GM23338 (cell line): ENCODE results near the gene UBE2I. TPM values are rescaled to one million over a fixed set of nuclear protein-coding genes. Genes with fewer than 3 reads are reported as not detected.

ENCODE experiments used
- ATAC-seq: fragments of 200-7000 bp; cut with Tn5 transposase; 3 replicates; pipeline ENCODE4 v1.9.1; 2020
- DNase-seq: peaks from one replicate; pipeline ENCODE4 v3.0.0-alpha.2; 2015; ENCODE audit warnings: low spot score
- H2AFZ ChIP-seq: fragments of 200-600 bp; sonication (generic); 2 replicates; pipeline ENCODE4 v1.8.0; 2016; ENCODE audit warnings: antibody characterized with exemption, mild to moderate bottlenecking, moderate library complexity
- H3F3A ChIP-seq: fragments of 200-600 bp; sonication (generic); replicated peaks from 2 replicates; pipeline ENCODE4 v1.8.0; 2017; ENCODE audit warnings: antibody characterized with exemption, mixed run types, low read depth
- H3K27ac ChIP-seq: fragments of 200-600 bp; sonication (generic); 2 replicates; pipeline ENCODE4 v1.6.1; 2016; ENCODE audit warnings: low read depth
- H3K27me3 ChIP-seq: fragments of 200-600 bp; sonication (generic); 2 replicates; pipeline ENCODE4 v1.8.0; 2016; ENCODE audit warnings: mild to moderate bottlenecking, mixed run types, moderate library complexity; ENCODE audit not compliant: insufficient read depth
- H3K36me3 ChIP-seq: fragments of 200-600 bp; sonication (generic); 2 replicates; pipeline ENCODE4 v1.8.0; 2016; ENCODE audit warnings: mild to moderate bottlenecking; ENCODE audit not compliant: insufficient read depth
- H3K4me1 ChIP-seq: fragments of 200-600 bp; sonication (generic); 2 replicates; pipeline ENCODE4 v1.8.0; 2016; ENCODE audit warnings: mild to moderate bottlenecking, moderate library complexity; ENCODE audit not compliant: insufficient read depth
- H3K4me2 ChIP-seq: fragments of 200-600 bp; sonication (generic); 2 replicates; pipeline ENCODE4 v1.7.1; 2017; ENCODE audit warnings: mixed run types
- H3K4me3 ChIP-seq: fragments of 200-600 bp; sonication (generic); 2 replicates; pipeline ENCODE4 v1.6.1; 2016; ENCODE audit warnings: mixed run types
- H3K79me2 ChIP-seq: fragments of 200-600 bp; sonication (generic); replicated peaks from 2 replicates; pipeline ENCODE4 v1.8.0; 2017; ENCODE audit warnings: mild to moderate bottlenecking; ENCODE audit not compliant: insufficient read depth
- H3K9me2 ChIP-seq: fragments of 200-600 bp; sonication (generic); 2 replicates; pipeline ENCODE4 v1.8.0; 2017; ENCODE audit not compliant: insufficient read depth
- H4K20me1 ChIP-seq: fragments of 200-600 bp; sonication (generic); replicated peaks from 2 replicates; pipeline ENCODE4 v1.8.0; 2017; ENCODE audit warnings: mild to moderate bottlenecking; ENCODE audit not compliant: insufficient read depth
- H3K27ac Mint-ChIP-seq: 2 replicates; pipeline ENCODE4 v1.8.0; 2020; ENCODE audit warnings: inconsistent platforms, mild to moderate bottlenecking, moderate library complexity, mixed read lengths
- H3K27me3 Mint-ChIP-seq: 3 replicates; pipeline ENCODE4 v1.8.0; 2022; ENCODE audit warnings: low read depth, mild to moderate bottlenecking, moderate library complexity, mixed read lengths, inconsistent platforms; ENCODE audit not compliant: insufficient read depth, poor library complexity
- H3K36me3 Mint-ChIP-seq: 3 replicates; pipeline ENCODE4 v1.8.0; 2021; ENCODE audit warnings: low read depth, mild to moderate bottlenecking, inconsistent platforms, moderate library complexity, mixed read lengths
- H3K4me1 Mint-ChIP-seq: 3 replicates; pipeline ENCODE4 v1.8.0; 2020; ENCODE audit warnings: mild to moderate bottlenecking, inconsistent platforms, mixed read lengths
- H3K4me3 Mint-ChIP-seq: 3 replicates; pipeline ENCODE4 v1.8.0; 2021; ENCODE audit warnings: moderate library complexity, mild to moderate bottlenecking, inconsistent platforms, mixed read lengths
- H3K9me3 Mint-ChIP-seq: 3 replicates; pipeline ENCODE4 v1.8.0; 2020; ENCODE audit warnings: moderate library complexity, mild to moderate bottlenecking, inconsistent platforms, mixed read lengths
- JUNB ChIP-seq: IDR thresholded peaks from one replicate; pipeline ENCODE4 v1.6.1; 2016; ENCODE audit warnings: antibody characterized with exemption; ENCODE audit not compliant: unreplicated experiment
- POLR2AphosphoS5 ChIP-seq: IDR thresholded peaks from 2 replicates; pipeline ENCODE4 v1.6.1; 2016; ENCODE audit warnings: antibody characterized with exemption, low read depth
- STAT1 ChIP-seq: IDR thresholded peaks from one replicate; pipeline ENCODE4 v1.6.1; 2016; ENCODE audit warnings: antibody characterized with exemption; ENCODE audit not compliant: unreplicated experiment
- ZNF114 ChIP-seq: fragments of 250-450 bp; sonication (Bioruptor Pico); IDR thresholded peaks from 2 replicates; pipeline ENCODE4 v1.5.0; 2020; ENCODE audit warnings: mild to moderate bottlenecking, moderate library complexity
- ZNF331 ChIP-seq: fragments of 250-450 bp; sonication (Bioruptor Pico); IDR thresholded peaks from 2 replicates; pipeline ENCODE4 v1.5.0; 2020; ENCODE audit warnings: low read depth, mild to moderate bottlenecking, moderate library complexity
- polyA plus RNA-seq: library from polyadenylated mRNA; unstranded; fragments of >200 nt; fragmentation: Nextera tagmentation; extraction: Ambion mirVana; gene quantifications from 2 replicates; pipeline ENCODE4 v1.2.1, GENCODE V29; 2016
- total RNA-seq: library from RNA; depleted of rRNA; stranded (reverse); fragments of >200 nt; shearing (Covaris generic); gene quantifications from 2 replicates; pipeline ENCODE4 v1.2.3, GENCODE V29; 2014
- TF ChIP-seq, protein P1 (sequence below): IDR thresholded peaks from one replicate; pipeline ENCODE4 v1.6.1; 2018; ENCODE audit warnings: antibody characterized with exemption; ENCODE audit not compliant: unreplicated experiment
- TF ChIP-seq, protein P2 (sequence below): IDR thresholded peaks from 2 replicates; pipeline ENCODE4 v1.6.1; 2016; ENCODE audit warnings: antibody characterized with exemption

UBE2I gene
- total and polyA plus RNA-seq, 2 experiments from 2014 or later, result 116 to 220 TPM

DNA sequence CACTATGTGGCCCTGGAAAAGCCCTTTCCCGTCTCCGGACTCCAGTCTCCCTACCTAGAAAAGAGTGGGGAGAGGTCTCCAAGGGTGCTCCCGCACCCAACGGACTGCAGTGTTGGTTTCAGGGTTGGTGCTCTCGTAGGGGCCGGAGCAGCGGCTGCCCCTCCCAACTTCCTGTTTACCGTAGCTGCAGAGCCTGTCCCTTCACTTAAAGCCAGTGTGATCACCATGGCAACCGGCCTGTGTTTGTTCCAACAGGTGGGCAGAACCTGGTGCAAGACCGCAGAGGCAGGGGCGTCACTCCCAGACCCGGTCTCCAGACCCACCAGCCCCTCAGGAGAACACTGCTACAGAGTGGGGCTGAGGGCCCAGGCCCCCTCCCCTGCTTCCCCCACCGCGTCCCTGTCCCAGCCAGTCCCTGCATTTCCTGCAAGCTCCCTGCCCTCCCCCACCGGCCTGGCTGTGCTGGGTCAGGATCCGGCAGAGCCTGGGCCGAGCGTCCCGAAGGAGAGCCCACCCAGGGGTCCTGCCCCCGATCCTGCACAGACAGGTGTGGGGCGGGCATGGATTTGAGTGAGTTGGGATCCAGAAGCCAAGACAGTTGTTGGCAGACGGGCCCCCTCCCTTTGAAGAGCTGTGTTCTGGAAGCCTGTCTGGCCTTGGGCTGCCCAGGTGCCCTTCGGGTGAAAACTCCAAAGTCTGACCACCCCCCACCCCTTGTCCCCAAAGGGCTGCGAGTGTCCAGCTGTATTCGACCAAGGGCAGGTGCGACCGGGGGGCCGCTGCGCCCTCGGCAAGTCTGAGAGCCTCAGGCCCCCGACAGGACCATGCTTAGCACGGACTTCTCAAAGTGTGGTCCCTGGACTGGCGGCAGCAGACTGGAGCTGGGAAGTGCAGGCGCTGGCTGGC, 22.5 kb downstream of the UBE2I start:
- Histone ChIP-seq H2AFZ (peak overlapping the region; percentile 78), H3K79me2 (no peaks in the 10 kb centered on the region), H3K27ac (peak overlapping the region; percentile 75; the same call in 1 of the 2 replicates), H3K9me2 (no peaks in the 10 kb centered on the region), H3K4me3 (peak overlapping the region; percentile 72), H3K4me2 (peak overlapping the region; percentile 95), H3K4me1 (peaks cover 10% of the 10 kb centered on the region), H4K20me1 (no peaks in the 10 kb centered on the region; the same call in 1 of the 2 replicates), H3F3A (0 out of 2 replicates have a peak, but pooled peaks cover 5% of the 10 kb centered on the region), H3K36me3 (no peaks in the 10 kb centered on the region), H3K27me3 (peaks cover 36% of the 10 kb centered on the region)
- TF ChIP-seq POLR2AphosphoS5 (no peak), STAT1 (no peak), ZNF331 (no peak), JUNB (no peak), ZNF114 (CRISPR knock-in tag) (no peak)
- TF ChIP-seq, protein P1, sequence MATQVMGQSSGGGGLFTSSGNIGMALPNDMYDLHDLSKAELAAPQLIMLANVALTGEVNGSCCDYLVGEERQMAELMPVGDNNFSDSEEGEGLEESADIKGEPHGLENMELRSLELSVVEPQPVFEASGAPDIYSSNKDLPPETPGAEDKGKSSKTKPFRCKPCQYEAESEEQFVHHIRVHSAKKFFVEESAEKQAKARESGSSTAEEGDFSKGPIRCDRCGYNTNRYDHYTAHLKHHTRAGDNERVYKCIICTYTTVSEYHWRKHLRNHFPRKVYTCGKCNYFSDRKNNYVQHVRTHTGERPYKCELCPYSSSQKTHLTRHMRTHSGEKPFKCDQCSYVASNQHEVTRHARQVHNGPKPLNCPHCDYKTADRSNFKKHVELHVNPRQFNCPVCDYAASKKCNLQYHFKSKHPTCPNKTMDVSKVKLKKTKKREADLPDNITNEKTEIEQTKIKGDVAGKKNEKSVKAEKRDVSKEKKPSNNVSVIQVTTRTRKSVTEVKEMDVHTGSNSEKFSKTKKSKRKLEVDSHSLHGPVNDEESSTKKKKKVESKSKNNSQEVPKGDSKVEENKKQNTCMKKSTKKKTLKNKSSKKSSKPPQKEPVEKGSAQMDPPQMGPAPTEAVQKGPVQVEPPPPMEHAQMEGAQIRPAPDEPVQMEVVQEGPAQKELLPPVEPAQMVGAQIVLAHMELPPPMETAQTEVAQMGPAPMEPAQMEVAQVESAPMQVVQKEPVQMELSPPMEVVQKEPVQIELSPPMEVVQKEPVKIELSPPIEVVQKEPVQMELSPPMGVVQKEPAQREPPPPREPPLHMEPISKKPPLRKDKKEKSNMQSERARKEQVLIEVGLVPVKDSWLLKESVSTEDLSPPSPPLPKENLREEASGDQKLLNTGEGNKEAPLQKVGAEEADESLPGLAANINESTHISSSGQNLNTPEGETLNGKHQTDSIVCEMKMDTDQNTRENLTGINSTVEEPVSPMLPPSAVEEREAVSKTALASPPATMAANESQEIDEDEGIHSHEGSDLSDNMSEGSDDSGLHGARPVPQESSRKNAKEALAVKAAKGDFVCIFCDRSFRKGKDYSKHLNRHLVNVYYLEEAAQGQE, result no peak
- TF ChIP-seq, protein P2, sequence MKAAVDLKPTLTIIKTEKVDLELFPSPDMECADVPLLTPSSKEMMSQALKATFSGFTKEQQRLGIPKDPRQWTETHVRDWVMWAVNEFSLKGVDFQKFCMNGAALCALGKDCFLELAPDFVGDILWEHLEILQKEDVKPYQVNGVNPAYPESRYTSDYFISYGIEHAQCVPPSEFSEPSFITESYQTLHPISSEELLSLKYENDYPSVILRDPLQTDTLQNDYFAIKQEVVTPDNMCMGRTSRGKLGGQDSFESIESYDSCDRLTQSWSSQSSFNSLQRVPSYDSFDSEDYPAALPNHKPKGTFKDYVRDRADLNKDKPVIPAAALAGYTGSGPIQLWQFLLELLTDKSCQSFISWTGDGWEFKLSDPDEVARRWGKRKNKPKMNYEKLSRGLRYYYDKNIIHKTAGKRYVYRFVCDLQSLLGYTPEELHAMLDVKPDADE, result peak; percentile 86
- peak overlapping the region; percentile 90 for H3K27ac Mint-ChIP-seq
- H3K36me3 Mint-ChIP-seq, result no peaks in the 10 kb centered on the region
- DNase-seq (peak; percentile 99), ATAC-seq (peak; percentile 52)
- peak overlapping the region; percentile 76 for H3K4me3 Mint-ChIP-seq
- peaks cover 12% of the 10 kb centered on the region for H3K4me1 Mint-ChIP-seq
- H3K9me3 Mint-ChIP-seq, result no peaks in the 10 kb centered on the region
- peaks cover 33% of the 10 kb centered on the region for H3K27me3 Mint-ChIP-seq

DNA sequence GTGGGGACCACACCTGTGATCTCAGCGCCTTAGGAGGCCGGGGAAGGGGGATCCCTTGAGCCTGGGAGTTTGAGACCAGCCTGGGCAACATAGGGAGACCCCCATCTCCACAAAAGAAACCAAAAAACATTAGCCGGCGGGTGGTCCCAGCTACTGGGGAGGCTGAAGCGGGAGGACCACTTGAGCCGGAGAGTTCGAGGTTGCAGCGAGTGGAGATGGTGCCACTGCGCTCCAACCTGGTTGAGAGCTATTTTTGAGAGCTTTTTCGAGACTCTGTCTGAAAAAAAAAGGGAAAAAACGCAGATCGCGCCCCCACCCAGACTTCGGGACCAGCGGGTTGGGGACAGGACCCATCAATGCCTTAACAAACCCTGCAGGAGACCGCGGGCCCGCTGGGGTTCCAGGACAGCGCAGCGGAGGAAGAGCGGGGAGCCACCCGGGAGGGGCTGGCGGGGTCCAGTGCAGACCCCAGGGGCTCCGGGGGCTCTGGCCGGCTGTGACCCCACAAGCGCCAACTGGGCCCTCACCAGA, 23.2 kb downstream of the UBE2I start:
- Mint-ChIP-seq H3K4me3 (peak overlapping the region; percentile 76), H3K36me3 (no peaks in the 10 kb centered on the region), H3K4me1 (peaks cover 12% of the 10 kb centered on the region), H3K27me3 (peaks cover 33% of the 10 kb centered on the region), H3K27ac (no peak overlapping the region), H3K9me3 (no peaks in the 10 kb centered on the region)
- peak overlapping the region; percentile 72 for H3K4me3 ChIP-seq
- no peaks in the 10 kb centered on the region; the same call in 1 of the 2 replicates for H4K20me1 ChIP-seq
- peak overlapping the region; percentile 78; the same call in 1 of the 2 replicates for H2AFZ ChIP-seq
- DNase-seq (peak; percentile 39), ATAC-seq (peak; percentile 8)
- no peaks in the 10 kb centered on the region for H3K9me2 ChIP-seq
- H3K79me2 ChIP-seq, result no peaks in the 10 kb centered on the region
- H3K4me1 ChIP-seq, result peaks cover 10% of the 10 kb centered on the region
- H3F3A ChIP-seq, result 0 out of 2 replicates have a peak, but pooled peaks cover 5% of the 10 kb centered on the region
- H3K4me2 ChIP-seq, result peak overlapping the region; percentile 95
- H3K27me3 ChIP-seq, result peaks cover 36% of the 10 kb centered on the region
- H3K27ac ChIP-seq, result no peak overlapping the region
- no peaks in the 10 kb centered on the region for H3K36me3 ChIP-seq
- no peak for TF ChIP-seq ZNF114 (CRISPR knock-in tag)
